WTC11 (cell line): ENCODE data around the gene SHISA6. TPM values are rescaled to one million over a fixed set of nuclear protein-coding genes. Genes with fewer than 3 reads are reported as not detected.

ENCODE experiments used
- ATAC-seq: fragments of 200-7000 bp; cut with Tn5 transposase; 2 replicates; pipeline ENCODE4 v1.10.0; 2021; ENCODE audit warnings: mild to moderate bottlenecking, moderate library complexity
- CTCF ChIA-PET: fragments of 300-600 bp; sonication (Branson Sonifier 250); formaldehyde crosslinking; loops from one replicate; lab custom pipeline; 2021; ENCODE audit warnings: antibody characterized with exemption; lab: Charles Lee
- POLR2A ChIA-PET: fragments of 350-600 bp; sonication (Branson Sonifier 250); formaldehyde crosslinking; loops from one replicate; lab custom pipeline; 2021; ENCODE audit warnings: antibody characterized with exemption; lab: Charles Lee
- DNase-seq: peaks from one replicate; pipeline ENCODE4 v3.0.0; 2021; ENCODE audit warnings: low spot score
- H3K27ac Mint-ChIP-seq: 2 replicates; pipeline ENCODE4 v1.8.0; 2021; ENCODE audit warnings: mixed read lengths
- H3K27me3 Mint-ChIP-seq: 2 replicates; pipeline ENCODE4 v1.8.0; 2021; ENCODE audit warnings: low read depth, mild to moderate bottlenecking, moderate library complexity, mixed read lengths
- H3K36me3 Mint-ChIP-seq: 2 replicates; pipeline ENCODE4 v1.8.0; 2021; ENCODE audit warnings: mixed read lengths
- H3K4me1 Mint-ChIP-seq: 2 replicates; pipeline ENCODE4 v1.8.0; 2022; ENCODE audit warnings: mixed read lengths
- H3K4me3 Mint-ChIP-seq: 2 replicates; pipeline ENCODE4 v1.8.0; 2021; ENCODE audit warnings: mild to moderate bottlenecking, moderate library complexity, mixed read lengths
- H3K9me3 Mint-ChIP-seq: 2 replicates; pipeline ENCODE4 v1.8.0; 2021; ENCODE audit warnings: mixed read lengths
- CDX4 ChIP-seq: fragments of 250-450 bp; sonication (Bioruptor Pico); IDR thresholded peaks from 2 replicates; pipeline ENCODE4 v1.9.0; 2021; ENCODE audit warnings: moderate library complexity, mild to moderate bottlenecking, inconsistent platforms, borderline replicate concordance
- E2F5 ChIP-seq: sonication (generic); formaldehyde crosslinking; IDR thresholded peaks from 2 replicates; pipeline ENCODE4 v1.8.1; 2022; ENCODE audit warnings: mild to moderate bottlenecking, moderate library complexity, missing genetic modification reagents
- ELF4 ChIP-seq: sonication (generic); formaldehyde crosslinking; IDR thresholded peaks from 2 replicates; pipeline ENCODE4 v1.8.1; 2022; ENCODE audit warnings: low read depth, mild to moderate bottlenecking, moderate library complexity, missing genetic modification reagents
- IRF2 ChIP-seq: sonication (generic); formaldehyde crosslinking; IDR thresholded peaks from 2 replicates; pipeline ENCODE4 v1.8.0; 2022; ENCODE audit warnings: low read depth, missing genetic modification reagents, borderline replicate concordance
- JUN ChIP-seq: sonication (generic); formaldehyde crosslinking; IDR thresholded peaks from 2 replicates; pipeline ENCODE4 v1.8.0; 2023; ENCODE audit warnings: mild to moderate bottlenecking, missing genetic modification reagents
- KAT7 ChIP-seq: sonication (generic); formaldehyde crosslinking; IDR thresholded peaks from 2 replicates; pipeline ENCODE4 v1.8.1; 2023; ENCODE audit warnings: missing genetic modification reagents, mild to moderate bottlenecking, borderline replicate concordance
- MYBL2 ChIP-seq: sonication (generic); formaldehyde crosslinking; IDR thresholded peaks from 2 replicates; pipeline ENCODE4 v1.8.1; 2023; ENCODE audit warnings: mild to moderate bottlenecking, moderate library complexity, missing genetic modification reagents
- NFYB ChIP-seq: sonication (generic); formaldehyde crosslinking; conservative IDR thresholded peaks from 2 replicates; pipeline ENCODE4 v1.8.0; 2022; ENCODE audit warnings: low read depth, missing genetic modification reagents
- NR1H2 ChIP-seq: sonication (generic); formaldehyde crosslinking; IDR thresholded peaks from 2 replicates; pipeline ENCODE4 v1.9.0; 2021; ENCODE audit warnings: mild to moderate bottlenecking, moderate library complexity, missing genetic modification reagents
- NR2C2 ChIP-seq: sonication (generic); formaldehyde crosslinking; IDR thresholded peaks from 2 replicates; pipeline ENCODE4 v1.8.0; 2022; ENCODE audit warnings: mild to moderate bottlenecking, missing genetic modification reagents
- RORB ChIP-seq: fragments of 250-450 bp; sonication (Bioruptor Pico); IDR thresholded peaks from 2 replicates; pipeline ENCODE4 v1.9.0; 2021; ENCODE audit warnings: mild to moderate bottlenecking
- SMAD4 ChIP-seq: sonication (generic); formaldehyde crosslinking; IDR thresholded peaks from 2 replicates; pipeline ENCODE4 v1.8.0; 2022; ENCODE audit warnings: mild to moderate bottlenecking, missing genetic modification reagents
- STAT6 ChIP-seq: sonication (generic); formaldehyde crosslinking; conservative IDR thresholded peaks from 2 replicates; pipeline ENCODE4 v1.8.1; 2023; ENCODE audit warnings: mild to moderate bottlenecking, low read depth, missing genetic modification reagents, moderate library complexity
- TCF7 ChIP-seq: sonication (generic); formaldehyde crosslinking; IDR thresholded peaks from 2 replicates; pipeline ENCODE4 v1.8.0; 2022; ENCODE audit warnings: mild to moderate bottlenecking, low read depth, missing genetic modification reagents, moderate library complexity
- TEAD4 ChIP-seq: sonication (generic); formaldehyde crosslinking; IDR thresholded peaks from 2 replicates; pipeline ENCODE4 v1.8.0; 2022; ENCODE audit warnings: mild to moderate bottlenecking, missing genetic modification reagents
- USF1 ChIP-seq: sonication (generic); formaldehyde crosslinking; IDR thresholded peaks from 2 replicates; pipeline ENCODE4 v1.8.0; 2022; ENCODE audit warnings: mild to moderate bottlenecking, missing genetic modification reagents
- USF2 ChIP-seq: sonication (generic); formaldehyde crosslinking; IDR thresholded peaks from 2 replicates; pipeline ENCODE4 v1.8.1; 2023; ENCODE audit warnings: mild to moderate bottlenecking, missing genetic modification reagents, moderate library complexity
- ZMAT4 ChIP-seq: fragments of 250-450 bp; sonication (Bioruptor Pico); IDR thresholded peaks from 2 replicates; pipeline ENCODE4 v1.9.0; 2021; ENCODE audit warnings: mild to moderate bottlenecking
- ZNF138 ChIP-seq: sonication (generic); formaldehyde crosslinking; conservative IDR thresholded peaks from 2 replicates; pipeline ENCODE4 v1.8.1; 2022; ENCODE audit warnings: mild to moderate bottlenecking, moderate library complexity, missing genetic modification reagents
- ZNF232 ChIP-seq: sonication (generic); formaldehyde crosslinking; IDR thresholded peaks from 2 replicates; pipeline ENCODE4 v1.8.0; 2022; ENCODE audit warnings: mild to moderate bottlenecking, missing genetic modification reagents
- ZNF263 ChIP-seq: sonication (generic); formaldehyde crosslinking; IDR thresholded peaks from 2 replicates; pipeline ENCODE4 v1.8.1; 2022; ENCODE audit warnings: low read depth, mild to moderate bottlenecking, moderate library complexity, missing genetic modification reagents
- ZNF317 ChIP-seq: sonication (generic); formaldehyde crosslinking; IDR thresholded peaks from 2 replicates; pipeline ENCODE4 v1.8.1; 2023; ENCODE audit warnings: low read depth, mild to moderate bottlenecking, moderate library complexity, missing genetic modification reagents, borderline replicate concordance
- ZNF396 ChIP-seq: fragments of 250-450 bp; sonication (Bioruptor Pico); IDR thresholded peaks from 2 replicates; pipeline ENCODE4 v1.8.0; 2021; ENCODE audit warnings: mild to moderate bottlenecking, moderate library complexity, borderline replicate concordance
- ZNF416 ChIP-seq: fragments of 250-450 bp; sonication (Bioruptor Pico); IDR thresholded peaks from 2 replicates; pipeline ENCODE4 v1.9.0; 2021; ENCODE audit warnings: mild to moderate bottlenecking, inconsistent platforms
- ZNF425 ChIP-seq: fragments of 250-450 bp; sonication (Bioruptor Pico); conservative IDR thresholded peaks from 2 replicates; pipeline ENCODE4 v1.9.0; 2021; ENCODE audit warnings: mild to moderate bottlenecking
- ZNF671 ChIP-seq: fragments of 250-450 bp; sonication (Bioruptor Pico); IDR thresholded peaks from 2 replicates; pipeline ENCODE4 v1.8.0; 2021; ENCODE audit warnings: mild to moderate bottlenecking
- total RNA-seq: library from RNA; stranded (reverse); gene quantifications from 3 replicates; pipeline ENCODE4 v1.2.3, GENCODE V29; 2021

Gene SHISA6
- total RNA-seq, 1 experiment from 2014 or later, result 1.1 TPM

GRCh38 chr17:11238705-11239104 lies 2.3 kb upstream of the SHISA6 start:
- CTCF ChIA-PET, result no interaction called here
- no peak overlapping the region for H3K27ac Mint-ChIP-seq
- H3K36me3 Mint-ChIP-seq, result peaks cover 61% of the 10 kb centered on the region
- no peak overlapping the region for H3K4me3 Mint-ChIP-seq
- H3K9me3 Mint-ChIP-seq, result peaks cover 73% of the 10 kb centered on the region
- TF ChIP-seq ZNF425 (no peak), KAT7 (CRISPR knock-in tag) (no peak), ZNF138 (CRISPR knock-in tag) (no peak), ZNF232 (no peak), ZNF396 (CRISPR knock-in tag) (no peak), USF1 (CRISPR knock-in tag) (no peak), NFYB (CRISPR knock-in tag) (no peak), JUN (CRISPR knock-in tag) (no peak), ELF4 (CRISPR knock-in tag) (no peak), ZMAT4 (CRISPR knock-in tag) (no peak), ZNF317 (CRISPR knock-in tag) (no peak), STAT6 (CRISPR knock-in tag) (no peak), MYBL2 (CRISPR knock-in tag) (no peak), NR2C2 (CRISPR knock-in tag) (no peak), ZNF263 (CRISPR knock-in tag) (no peak), ZNF671 (no peak), TEAD4 (CRISPR knock-in tag) (no peak)
- TF ChIP-seq, all 79 proteins: peak for 0
- POLR2A ChIA-PET, result no interaction called here
- H3K27me3 Mint-ChIP-seq, result peaks cover 60% of the 10 kb centered on the region
- DNase-seq (no peak), ATAC-seq (no peak)
- peaks cover 11% of the 10 kb centered on the region for H3K4me1 Mint-ChIP-seq

GRCh38 chr17:11239379-11239970 lies 1.5 kb upstream of the SHISA6 start:
- Mint-ChIP-seq H3K9me3 (peaks cover 72% of the 10 kb centered on the region), H3K36me3 (peaks cover 62% of the 10 kb centered on the region), H3K27ac (no peak overlapping the region), H3K27me3 (peaks cover 68% of the 10 kb centered on the region), H3K4me1 (peaks cover 11% of the 10 kb centered on the region), H3K4me3 (peak overlapping the region; percentile 51)
- no peak for DNase-seq
- POLR2A ChIA-PET, result no interaction called here
- CTCF ChIA-PET, result interaction anchor here (0.6 to 1.0 kb wide), 2 partner anchors 95 to 364 kb away, joined by 3 read pairs; no protein-coding TSS in a partner anchor
- ATAC-seq, result no peak
- TF ChIP-seq KAT7 (CRISPR knock-in tag) (no peak), NR1H2 (CRISPR knock-in tag) (no peak), CDX4 (CRISPR knock-in tag) (no peak), E2F5 (no peak), IRF2 (CRISPR knock-in tag) (no peak), TCF7 (CRISPR knock-in tag) (no peak), USF2 (no peak), MYBL2 (CRISPR knock-in tag) (no peak), RORB (no peak), ZNF416 (no peak), SMAD4 (no peak)
